GM12872 (cell line): Measurements from ENCODE around the gene RGS13.

Source experiments
- CTCF ChIP-seq: IDR thresholded peaks from 3 replicates; pipeline ENCODE4 v1.5.1; 2011; ENCODE audit warnings: low read depth, mild to moderate bottlenecking, low read length, moderate library complexity; ENCODE audit not compliant: insufficient read depth

Gene RGS13

GRCh38 chr1:192608671-192609070 lies 27.3 kb upstream of the RGS13 start:
- no peak for TF ChIP-seq CTCF

GRCh38 chr1:192609110-192610079 lies 26.6 kb upstream of the RGS13 start:
- 0 out of 3 replicates have a peak, but pooled peaks have one; percentile 21 for TF ChIP-seq CTCF

- peak; percentile 34; the same call in 2 of the 3 replicates for TF ChIP-seq CTCF
These were observed 25.6 kb upstream of the RGS13 start for GRCh38 chr1:192610112-192610889.

- no peak for TF ChIP-seq CTCF
These were observed 20.9 kb upstream of the RGS13 start for GRCh38 chr1:192615055-192615454.

DNA sequence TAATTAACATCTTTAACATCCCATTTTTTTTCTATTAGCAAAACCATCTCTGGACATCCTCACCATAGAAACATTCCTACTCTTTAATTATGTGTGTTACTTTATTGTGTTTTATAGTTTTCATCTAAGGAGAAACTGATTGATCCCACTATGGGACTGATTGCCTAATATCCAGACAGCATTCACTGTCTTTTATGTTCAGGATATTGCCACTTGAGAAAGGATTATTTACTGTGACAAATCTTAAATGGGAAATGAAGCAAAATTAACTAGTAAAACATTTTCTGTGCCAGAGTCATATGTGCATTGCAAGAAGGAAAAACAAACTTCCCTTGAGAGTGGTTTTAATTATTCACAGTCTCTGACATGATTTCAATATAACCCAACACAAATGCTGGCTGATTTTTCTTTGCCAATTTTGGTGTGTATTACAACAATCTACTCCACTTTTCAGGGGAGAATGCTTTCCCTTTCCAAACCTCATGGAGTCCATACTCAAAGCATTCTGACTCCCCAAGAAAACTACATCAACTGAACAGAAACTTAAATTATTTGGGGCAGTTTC lies 15.8 kb upstream of the RGS13 start:
- no peak for TF ChIP-seq CTCF

DNA sequence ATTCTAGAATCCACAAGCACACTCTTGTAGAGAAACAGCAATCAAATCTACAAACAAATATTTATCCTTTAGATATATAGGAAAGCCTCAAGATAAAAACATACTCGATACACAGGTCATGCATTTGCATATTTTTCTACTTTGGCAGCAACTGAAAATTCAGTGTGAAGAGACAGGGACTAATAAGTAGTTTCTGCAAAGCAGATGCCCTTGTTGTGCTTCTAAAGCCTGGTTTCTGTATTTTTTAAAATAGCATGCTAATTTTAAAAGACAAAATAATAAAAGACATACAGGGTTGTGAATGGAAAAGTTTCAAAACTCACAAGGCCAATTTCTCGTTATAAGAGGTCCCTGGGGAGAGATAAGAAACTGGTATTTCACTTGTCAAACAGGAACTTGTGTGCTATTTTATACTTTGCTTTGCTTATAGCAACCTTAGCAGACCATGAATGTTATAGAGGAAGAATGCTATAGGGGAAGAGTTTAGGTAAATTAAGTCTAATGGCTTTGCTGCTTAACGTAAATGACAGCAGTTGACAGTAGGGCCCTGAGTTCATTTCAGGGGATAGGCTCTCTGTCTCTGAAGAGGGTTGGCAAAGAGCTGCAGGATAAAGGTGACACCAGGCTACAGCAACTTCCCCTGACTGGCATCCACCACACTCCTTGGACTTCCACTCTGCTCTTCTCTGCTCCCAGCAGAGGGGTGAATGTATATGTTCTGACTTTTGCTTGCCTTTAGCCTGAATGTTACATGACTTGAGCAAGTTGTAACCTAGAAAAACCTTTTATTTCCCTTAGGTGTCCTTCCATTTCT lies 9.4 kb upstream of the RGS13 start:
- no peak for TF ChIP-seq CTCF
